HG03039 (cell line): ENCODE measurements around the gene PPP3R1.
"Not testable (repeated sequence)": the region's sequence is repeated elsewhere in the genome, so short reads cannot be mapped to it uniquely, and the experiment has no call there.

Experiments
- ATAC-seq: cut with Tn5 transposase; IDR thresholded peaks from one replicate; pipeline ENCODE4 v1.9.1; 2021; ENCODE audit warnings: mild to moderate bottlenecking, moderate library complexity; ENCODE audit not compliant: unreplicated experiment

PPP3R1 gene

DNA sequence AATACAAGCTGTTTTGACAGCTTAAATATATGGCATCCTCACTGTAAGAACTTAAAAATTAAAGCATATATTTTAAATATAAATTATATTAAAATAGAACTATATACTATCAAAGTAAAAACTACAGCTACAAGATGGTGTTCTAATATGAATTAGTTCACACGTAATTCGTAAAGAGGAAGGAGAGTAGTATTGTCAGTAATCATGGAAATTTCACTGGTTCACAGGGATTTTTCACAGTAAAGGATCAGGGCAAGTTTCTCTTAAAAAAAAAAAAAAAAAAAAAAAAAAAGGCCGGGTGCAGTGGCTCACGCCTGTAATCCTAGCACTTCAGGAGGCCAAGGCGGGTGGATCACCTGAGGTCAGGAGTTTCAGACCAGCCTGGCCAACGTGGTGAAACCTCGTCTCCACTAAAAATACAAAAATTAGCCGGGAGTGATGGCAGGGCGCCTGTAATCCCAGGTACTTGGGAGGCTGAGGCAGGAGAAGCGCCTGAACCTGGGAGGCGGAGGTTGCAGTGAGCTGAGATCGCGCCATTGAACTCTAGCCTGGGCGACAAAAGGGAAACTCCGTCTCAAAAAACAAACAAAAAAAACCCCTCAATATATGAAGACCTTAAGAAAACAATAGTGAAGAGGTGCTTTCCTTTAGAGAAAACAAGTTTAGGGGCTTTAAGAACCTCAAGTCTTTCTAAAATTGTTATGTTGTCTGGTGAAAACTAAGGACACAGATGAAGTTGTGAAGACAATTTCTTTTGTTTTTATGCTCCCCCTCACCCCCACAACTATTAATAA, 62.1 kb downstream of the PPP3R1 start:
- ATAC-seq, result no peak

DNA sequence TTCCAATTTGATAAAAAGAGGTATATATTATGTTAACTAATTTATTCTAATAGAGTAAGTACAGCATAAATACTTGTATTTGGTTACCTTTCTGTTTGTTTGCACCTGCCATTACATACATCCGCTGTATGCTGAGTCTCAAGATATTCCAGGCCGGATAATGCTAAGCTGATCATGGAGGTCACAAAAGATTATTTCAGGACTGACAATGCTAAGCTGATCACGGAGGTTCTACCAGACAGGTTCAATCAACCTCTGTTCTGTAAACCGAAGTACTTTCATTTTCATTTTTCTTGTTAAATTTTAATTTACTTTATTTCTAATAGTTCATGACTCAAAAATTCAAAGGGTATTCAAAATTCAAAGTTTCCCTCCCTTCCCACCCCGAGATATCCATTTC, 63.5 kb downstream of the PPP3R1 start:
- no peak for ATAC-seq

DNA sequence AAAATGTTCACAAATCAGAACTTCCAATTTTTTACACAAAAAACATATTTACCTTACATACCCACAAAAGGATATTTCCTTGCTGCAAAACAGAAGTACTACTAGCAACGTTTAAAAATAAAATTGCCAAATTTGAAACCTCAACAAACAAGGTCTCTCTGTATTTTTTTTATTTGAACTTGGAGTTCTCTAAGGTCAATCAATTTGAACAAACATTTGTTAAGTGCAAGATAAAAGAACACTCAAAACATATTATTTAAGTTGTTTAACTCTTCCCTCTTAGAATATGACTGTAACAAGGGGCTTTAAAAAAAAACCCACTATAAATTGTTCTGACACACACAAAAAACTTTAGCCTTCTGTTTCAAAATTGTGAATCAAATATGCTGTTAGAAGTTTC, 65.0 kb downstream of the PPP3R1 start:
- no peak for ATAC-seq

DNA sequence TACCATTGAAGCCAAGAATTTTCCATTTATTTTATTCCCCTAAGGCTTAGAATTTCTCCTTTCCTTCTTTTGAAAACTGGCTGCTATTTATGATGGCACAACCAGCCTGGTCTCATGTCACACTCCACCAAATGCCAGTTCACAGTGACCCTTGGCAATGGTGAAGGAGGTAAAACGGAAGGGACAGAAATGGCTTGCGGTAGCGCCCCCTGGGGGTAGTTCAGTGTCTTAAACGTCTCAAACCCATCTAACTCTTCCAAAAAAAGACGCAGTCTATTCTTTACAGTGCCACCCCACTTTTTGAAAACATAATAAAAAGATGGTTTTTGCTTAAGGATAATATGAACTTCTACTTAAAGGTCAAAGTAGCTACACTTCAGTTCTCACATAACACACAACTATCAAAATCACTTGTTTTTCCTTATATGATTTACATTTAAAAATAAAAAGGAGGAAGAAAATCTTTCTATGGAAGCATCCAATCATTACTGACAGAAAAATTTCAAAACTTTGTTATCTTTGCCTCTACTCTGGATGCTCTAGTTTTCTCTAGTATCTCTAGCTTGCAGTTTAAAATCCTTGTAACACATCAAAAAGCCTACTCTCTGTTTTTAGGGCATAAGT, 66.7 kb downstream of the PPP3R1 start:
- ATAC-seq, result no peak

DNA sequence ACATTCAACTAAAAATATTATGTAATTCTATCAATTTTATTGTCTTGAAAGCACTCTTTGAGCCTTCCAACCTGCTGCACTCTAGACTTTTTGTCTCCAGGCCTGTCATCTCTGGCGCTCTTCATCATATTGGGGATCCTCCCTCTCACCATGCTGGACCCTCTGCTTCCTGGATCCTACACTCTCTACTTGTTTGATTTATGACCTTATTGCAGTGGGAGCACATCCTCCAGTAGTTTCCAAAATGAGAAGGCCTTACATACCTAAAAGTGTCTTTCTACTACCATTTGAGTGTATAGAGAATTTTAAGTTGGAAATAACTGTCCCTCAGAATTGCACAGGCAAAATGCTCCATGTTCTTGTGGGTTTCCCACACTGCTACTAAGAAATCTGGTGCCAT, 69.4 kb downstream of the PPP3R1 start:
- ATAC-seq, result no peak

DNA sequence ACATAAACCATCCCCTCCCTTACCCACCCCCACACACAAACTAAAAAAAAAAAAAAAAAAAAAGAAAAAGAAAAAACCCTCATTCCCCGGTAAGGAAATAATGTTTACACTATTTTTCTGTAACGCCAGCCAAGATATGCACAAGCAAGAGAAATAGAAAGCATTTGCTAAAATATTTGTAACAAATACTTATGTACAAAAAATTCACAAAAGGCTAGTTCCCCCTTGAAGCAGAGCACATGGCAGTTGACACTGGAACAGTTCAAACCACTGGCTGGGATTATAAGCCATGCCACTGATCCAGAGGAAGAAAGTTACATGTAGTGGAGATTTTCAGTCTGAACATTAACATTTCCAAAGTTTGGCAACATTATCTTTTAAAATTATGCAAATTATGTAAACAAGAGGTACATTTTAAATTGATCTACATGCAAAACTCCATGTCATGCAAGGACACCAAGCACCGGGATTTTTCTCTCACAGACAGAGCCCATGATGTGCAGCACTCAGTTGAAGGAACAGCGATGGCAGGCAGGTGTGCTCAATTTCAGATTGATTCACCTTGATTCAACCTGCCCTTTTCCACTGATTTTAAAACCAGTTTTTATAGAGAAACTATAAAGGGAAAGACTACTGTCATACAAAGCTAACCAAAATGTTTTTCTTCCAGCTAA, 73.2 kb downstream of the PPP3R1 start:
- no peak for ATAC-seq

DNA sequence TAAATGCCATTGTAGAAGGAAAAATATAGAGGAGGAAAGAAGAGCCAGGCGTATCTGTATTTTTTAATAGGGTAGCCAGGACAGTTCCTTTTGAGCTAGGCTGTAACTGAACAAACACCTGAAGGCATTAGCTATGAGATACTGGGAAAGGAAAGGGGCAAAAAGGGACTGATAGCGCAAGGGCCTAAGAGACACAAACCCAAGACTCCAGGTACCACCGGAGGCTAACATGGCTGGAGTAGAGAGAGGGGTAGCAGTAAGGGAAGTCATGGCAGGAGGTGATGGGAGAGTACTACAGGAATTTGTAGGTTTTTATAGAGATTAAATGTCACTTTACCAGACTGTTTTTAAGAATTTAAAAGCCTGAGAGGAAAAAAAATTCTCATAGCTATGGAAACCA, 73.9 kb downstream of the PPP3R1 start:
- ATAC-seq, result no peak

DNA sequence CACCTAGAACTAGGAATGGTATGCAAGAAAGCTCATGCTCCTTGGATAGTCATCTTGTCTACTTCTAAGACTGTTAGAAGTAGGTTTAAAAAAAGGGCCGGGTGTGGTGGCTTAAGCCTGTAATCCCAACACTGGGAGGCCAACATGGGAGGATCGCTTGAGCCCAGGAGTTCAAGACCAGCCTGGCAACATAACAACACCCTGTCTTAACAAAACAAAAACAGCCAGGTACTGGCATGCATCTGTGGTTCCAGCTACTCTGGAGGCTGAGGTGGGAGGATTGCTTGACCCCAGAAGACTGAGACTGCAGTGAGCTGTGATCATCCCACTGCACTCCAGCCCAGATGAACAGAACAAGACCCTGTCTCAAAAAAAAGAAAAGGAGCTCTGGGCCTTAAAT, 74.8 kb downstream of the PPP3R1 start:
- no peak for ATAC-seq

DNA sequence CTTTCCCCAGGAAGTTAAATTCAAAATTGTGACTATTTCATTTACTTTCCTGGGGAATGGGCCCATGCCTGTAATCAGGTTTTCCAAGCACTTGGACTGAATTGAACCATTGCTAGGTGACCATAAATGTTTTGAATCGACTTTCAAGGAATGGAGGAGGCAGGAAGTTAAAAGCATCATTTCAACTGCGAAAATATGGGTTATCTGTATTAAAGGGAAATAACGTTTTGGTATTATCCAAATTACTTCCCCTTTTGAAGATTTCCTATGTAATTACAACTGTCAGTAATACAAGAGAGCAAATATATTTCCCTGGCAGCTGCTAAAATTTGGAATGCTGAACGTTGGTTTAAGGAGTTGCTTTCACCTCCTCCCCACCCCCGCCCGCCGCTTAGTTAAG, 75.7 kb downstream of the PPP3R1 start:
- ATAC-seq, result no peak

DNA sequence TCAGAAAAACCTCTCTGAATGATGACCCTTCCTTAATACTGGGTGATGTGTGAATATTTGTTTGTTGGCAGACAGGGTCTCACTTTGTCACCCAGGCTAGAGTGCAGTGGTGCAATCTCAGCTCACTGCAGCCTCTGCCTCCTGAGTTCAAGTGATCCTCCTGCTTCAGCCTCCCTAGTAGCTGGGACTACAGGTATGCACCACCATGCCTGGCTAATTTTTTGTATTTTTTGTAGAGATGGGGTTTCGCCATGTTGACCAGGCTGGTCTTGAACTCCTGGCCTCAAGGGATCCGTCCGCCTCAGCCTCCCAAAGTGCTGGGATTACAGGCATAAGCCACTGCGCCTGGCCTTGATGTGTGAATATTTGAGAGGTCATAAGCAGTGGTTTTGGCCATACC, 77.1 kb downstream of the PPP3R1 start:
- ATAC-seq, result not testable (repeated sequence)

DNA sequence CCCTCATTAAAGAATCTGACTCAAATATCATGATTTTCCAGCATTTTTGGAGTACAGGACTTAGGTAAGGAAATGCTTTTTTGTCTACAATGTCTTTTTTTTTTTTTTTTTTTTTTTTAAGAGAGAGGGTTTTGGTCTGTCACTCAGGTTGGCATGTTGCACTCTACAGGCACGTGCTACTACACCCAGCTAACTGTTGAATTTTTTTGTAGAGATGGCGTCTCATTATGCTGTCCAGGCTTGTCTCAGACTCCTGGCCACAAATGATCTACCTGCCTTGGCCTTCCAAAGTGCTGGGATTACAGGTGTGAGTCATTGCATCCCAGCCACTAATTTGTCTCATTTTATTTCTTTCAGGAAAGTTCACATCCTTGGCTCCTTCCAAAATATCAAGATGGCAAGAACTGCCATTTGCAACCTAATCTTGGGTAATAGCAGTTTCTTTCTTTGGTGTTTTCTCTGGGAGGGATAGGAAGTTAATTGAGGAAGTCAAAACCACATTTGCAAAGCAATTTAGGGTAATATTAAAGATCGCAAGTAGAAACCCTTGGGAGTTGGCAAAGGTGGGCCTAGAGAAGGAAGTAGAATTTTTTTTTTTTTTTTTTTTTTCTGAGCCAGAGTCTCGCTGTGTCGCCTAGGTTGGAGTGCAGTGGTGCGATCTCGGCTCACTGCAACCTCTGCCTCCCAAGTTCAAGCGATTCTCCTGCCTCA, 79.2 kb downstream of the PPP3R1 start:
- no peak for ATAC-seq

DNA sequence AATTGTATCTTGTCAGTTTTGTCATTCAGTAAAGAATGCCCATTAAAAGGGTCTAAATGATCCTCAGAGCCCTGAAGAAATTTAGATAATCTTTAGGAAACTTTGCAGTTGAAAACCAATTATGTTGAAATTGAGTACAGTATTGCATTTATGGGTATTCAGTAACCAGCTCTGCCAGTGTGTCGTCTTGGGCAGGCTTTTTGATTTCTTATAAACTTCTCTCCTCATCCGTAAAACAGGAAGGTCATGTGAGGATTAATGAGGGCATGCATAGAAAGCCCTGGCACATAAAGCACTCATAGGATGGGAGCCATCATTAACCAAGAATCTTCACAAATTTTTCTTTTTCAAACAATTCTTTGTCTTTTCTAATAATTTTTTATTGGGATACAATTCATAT, 79.8 kb downstream of the PPP3R1 start:
- ATAC-seq, result no peak

DNA sequence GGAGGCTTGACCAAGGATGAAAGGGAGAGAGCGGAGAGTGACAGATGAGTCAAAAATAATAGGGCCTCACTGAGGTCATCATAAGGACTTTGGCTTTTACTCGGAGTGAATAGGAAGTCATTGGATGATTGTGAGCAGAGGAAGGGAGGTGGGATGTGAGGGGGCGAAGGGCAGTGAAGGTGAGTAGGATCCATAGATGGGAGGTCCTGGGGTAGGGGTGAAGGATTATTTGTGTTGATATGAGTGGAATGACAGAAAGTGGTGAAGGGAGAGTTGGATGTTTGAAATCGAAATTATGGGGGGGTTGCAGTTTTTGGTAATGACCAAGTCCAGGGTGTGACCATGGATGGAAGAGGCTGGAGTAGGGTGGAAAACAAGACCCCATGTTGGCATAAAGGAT, 80.6 kb downstream of the PPP3R1 start:
- ATAC-seq, result no peak

DNA sequence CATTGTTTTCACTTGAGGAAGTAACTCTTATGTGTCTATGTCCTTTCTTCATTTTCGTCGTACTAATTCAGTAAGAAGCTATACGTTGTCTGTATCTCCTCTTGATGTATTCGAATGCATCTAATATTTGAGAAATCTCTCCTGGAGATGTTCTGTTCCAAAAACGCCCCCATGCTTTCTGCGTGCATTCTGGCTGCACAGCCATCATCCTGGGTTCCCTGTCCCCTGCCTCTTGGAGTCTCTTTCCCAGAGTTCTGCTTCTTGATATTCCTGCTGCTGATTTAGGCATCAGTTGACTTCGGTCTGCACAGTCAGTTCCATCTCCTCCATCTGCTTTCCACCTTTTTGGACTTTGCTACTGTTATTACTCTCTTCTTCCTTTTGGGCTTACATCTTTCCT, 81.2 kb downstream of the PPP3R1 start:
- no peak for ATAC-seq

DNA sequence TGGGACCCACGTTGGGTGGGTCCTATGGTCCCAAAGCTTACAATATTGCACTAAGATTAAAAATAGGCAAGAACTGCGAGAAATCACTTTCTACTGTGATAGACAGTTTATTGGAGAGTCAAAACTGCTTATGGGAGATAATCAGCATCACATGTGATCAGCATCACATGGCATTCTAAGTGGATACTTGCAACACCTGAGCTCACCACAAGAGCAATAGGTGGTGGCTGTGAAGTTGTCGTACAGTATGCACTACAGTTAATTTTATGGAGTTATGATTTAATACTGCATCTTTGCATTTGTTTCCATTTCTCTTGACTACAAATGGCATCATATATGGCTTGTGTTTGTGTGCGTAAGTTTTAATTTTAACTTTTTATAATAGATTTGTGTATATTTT, 83.0 kb downstream of the PPP3R1 start:
- ATAC-seq, result no peak

DNA sequence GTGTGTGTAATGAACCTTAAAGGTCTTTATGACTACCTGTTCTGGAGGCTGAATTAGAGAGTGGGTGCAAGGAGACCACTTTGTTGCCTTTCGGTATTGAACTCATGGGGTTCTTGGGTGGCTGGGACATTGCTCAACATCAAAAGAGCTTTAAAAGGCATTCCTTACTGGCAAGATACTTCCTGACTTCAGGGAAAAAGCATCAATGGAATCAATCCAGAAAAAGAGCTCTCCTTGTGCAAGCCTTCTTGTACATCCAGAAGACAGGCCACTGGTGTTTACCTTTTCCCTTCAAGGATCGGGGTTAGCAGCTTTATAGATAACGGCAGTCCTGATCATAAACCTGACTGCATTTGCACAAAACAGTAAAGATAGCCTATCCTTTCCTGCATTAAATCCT, 85.1 kb downstream of the PPP3R1 start:
- ATAC-seq, result no peak

DNA sequence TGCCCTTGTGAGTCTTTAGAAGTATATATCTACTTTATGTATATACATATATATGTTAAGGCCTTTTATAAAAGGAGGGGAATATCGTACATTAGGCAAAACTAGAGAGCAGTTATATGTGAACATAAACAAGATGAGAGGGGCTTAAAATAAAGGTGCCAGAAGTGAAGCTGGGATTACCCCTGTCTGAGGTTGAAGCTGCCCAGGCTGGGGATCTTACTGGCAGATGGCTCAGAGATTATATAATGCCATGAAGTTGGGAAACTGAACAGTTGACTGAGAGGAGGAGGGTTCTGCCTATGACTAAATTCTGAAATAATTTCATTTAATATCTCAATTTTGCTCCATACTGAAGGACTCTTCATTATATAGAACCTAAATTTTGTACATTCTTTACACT, 88.7 kb downstream of the PPP3R1 start:
- ATAC-seq, result no peak

DNA sequence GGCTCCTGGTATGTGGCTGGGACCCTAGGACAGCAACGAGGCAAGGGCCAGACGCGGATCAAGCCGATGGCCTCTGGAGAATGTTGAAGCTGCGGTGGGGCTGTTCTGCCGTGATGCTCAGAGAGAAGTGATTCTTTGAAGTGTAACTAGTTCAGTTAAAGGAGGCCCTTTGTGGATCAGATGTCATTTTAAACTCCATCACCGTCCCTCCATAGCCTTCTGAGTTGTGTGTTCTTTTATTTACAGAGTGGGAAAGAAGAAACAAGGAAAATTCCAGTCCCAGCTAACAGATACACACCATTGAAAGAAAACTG, 94.2 kb downstream of the PPP3R1 start:
- ATAC-seq, result no peak

DNA sequence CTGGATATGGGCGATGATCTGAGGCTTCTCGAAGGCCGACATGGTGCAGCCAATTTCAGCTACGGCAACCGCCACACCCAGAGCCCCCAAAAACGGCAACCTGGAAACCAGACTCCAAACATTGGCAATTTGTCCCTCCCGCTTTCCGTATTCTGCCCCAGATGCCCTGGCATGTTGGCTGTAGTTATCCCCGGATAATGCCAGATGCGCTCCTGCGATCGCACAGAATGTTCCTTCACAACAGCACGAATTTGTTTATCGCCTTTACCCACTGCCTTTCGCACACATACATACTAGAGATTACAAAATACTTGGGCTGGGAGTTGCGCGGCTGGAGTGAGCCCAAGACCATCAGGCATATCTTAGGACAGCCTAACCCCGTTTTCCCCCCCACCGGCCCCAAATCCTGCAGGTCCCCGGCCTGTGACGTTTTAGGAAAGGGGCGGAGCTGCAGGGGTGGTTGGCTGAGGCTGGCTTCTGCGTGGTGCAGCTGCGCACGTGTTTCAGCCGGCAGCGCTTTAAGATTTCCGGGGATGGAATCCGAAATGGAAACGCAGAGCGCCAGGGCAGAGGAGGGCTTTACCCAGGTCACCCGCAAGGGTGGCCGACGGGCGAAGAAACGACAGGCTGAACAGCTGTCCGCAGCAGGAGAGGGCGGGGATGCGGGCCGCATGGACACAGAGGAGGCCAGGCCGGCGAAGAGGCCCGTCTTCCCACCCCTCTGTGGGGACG, 94.8 kb downstream of the PPP3R1 start, which contains the start of gene PNO1:
TSS of gene PNO1 (plus strand) at position 487 of the 732 bp plus-strand sequence. CDS start at position 534, 47 bp downstream.
- ATAC-seq, result peak; percentile 83

DNA sequence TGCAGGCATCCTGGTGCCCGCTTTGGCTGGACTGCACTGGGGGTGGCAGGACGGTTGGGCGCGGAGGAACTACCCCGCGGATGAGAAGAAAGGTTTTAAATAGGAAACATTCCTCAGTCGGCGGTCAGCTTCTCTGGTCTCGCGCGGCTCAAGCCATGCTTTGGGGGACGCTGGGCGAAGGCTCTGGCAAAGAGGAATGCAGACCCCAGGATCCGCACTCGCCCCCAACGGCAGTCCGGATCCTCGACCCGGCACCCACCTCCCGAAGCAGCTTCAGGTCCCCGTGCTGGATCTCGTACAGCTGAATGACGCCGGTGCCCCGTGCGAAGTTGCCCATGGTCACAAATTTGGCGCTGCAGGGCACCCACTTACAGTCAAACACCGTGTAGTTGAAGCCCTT, 95.3 kb downstream of the PPP3R1 start:
- ATAC-seq, result peak; percentile 29

DNA sequence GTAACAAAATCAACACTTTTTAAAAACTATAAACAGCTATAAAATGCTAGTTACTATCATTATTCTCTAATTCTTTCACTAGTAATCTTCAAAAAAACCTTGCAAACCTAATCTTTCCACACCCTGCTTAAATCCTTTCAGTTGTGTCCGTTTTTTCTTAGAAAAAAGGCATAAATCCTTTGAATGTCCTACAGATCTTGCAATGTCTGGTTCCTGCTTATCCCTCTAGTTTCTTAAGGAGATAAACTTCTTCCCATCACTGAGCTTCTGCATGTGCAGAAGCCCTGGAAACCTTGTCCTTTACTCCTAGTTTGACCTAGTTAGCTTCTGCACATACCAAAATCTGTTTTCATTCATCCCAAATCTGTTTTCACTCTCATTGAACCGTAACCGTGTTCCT, 95.9 kb downstream of the PPP3R1 start:
- ATAC-seq, result no peak
